Endothelial cell (in vitro differentiated cells): ENCODE measurements around the gene RAD51B. TPM values are rescaled to one million over a fixed set of nuclear protein-coding genes. Genes with fewer than 3 reads are reported as not detected.

Experiments used
- DNase-seq: peaks from one replicate; pipeline ENCODE4 v3.0.0; 2021; ENCODE audit warnings: low spot score
- H3K27ac Mint-ChIP-seq: one replicate; pipeline ENCODE4 v1.8.0; 2021; ENCODE audit warnings: mixed read lengths, inconsistent platforms; ENCODE audit not compliant: unreplicated experiment
- H3K27me3 Mint-ChIP-seq: one replicate; pipeline ENCODE4 v1.8.0; 2021; ENCODE audit warnings: mild to moderate bottlenecking, moderate library complexity, mixed read lengths, inconsistent platforms; ENCODE audit not compliant: unreplicated experiment
- H3K36me3 Mint-ChIP-seq: one replicate; pipeline ENCODE4 v1.8.0; 2021; ENCODE audit warnings: mild to moderate bottlenecking, low read depth, mixed read lengths, inconsistent platforms; ENCODE audit not compliant: unreplicated experiment
- H3K4me1 Mint-ChIP-seq: one replicate; pipeline ENCODE4 v1.8.0; 2021; ENCODE audit warnings: mild to moderate bottlenecking, mixed read lengths, inconsistent platforms; ENCODE audit not compliant: unreplicated experiment
- H3K4me3 Mint-ChIP-seq: one replicate; pipeline ENCODE4 v1.8.0; 2021; ENCODE audit warnings: mild to moderate bottlenecking, mixed read lengths, inconsistent platforms; ENCODE audit not compliant: unreplicated experiment
- H3K9me3 Mint-ChIP-seq: one replicate; pipeline ENCODE4 v1.8.0; 2021; ENCODE audit warnings: mixed read lengths, inconsistent platforms; ENCODE audit not compliant: unreplicated experiment
- total RNA-seq: library from RNA; stranded (reverse); fragmentation: NEBNext Ultra II Directional; extraction: Animal tissue kit (Norgen Biotek cat#: 25700); gene quantifications from one replicate; pipeline ENCODE4 v1.2.1, GENCODE V29; 2021; ENCODE audit not compliant: unreplicated experiment
- TF ChIP-seq, protein P1 (sequence below): fragments of 200-600 bp; sonication (generic); IDR thresholded peaks from one replicate; pipeline ENCODE4 v1.5.0; 2021; ENCODE audit warnings: antibody characterized with exemption; ENCODE audit not compliant: unreplicated experiment

Gene RAD51B
- total RNA-seq, 1 donor from 2014 or later: 23.5 TPM

- DNase-seq: no peak
- peaks cover 7% of the 10 kb centered on the region for H3K36me3 Mint-ChIP-seq
- no peaks in the 10 kb centered on the region for H3K9me3 Mint-ChIP-seq
- H3K4me3 Mint-ChIP-seq: no peak overlapping the region
- TF ChIP-seq, protein P1, sequence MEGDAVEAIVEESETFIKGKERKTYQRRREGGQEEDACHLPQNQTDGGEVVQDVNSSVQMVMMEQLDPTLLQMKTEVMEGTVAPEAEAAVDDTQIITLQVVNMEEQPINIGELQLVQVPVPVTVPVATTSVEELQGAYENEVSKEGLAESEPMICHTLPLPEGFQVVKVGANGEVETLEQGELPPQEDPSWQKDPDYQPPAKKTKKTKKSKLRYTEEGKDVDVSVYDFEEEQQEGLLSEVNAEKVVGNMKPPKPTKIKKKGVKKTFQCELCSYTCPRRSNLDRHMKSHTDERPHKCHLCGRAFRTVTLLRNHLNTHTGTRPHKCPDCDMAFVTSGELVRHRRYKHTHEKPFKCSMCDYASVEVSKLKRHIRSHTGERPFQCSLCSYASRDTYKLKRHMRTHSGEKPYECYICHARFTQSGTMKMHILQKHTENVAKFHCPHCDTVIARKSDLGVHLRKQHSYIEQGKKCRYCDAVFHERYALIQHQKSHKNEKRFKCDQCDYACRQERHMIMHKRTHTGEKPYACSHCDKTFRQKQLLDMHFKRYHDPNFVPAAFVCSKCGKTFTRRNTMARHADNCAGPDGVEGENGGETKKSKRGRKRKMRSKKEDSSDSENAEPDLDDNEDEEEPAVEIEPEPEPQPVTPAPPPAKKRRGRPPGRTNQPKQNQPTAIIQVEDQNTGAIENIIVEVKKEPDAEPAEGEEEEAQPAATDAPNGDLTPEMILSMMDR: no peak
- H3K4me1 Mint-ChIP-seq: peaks cover 13% of the 10 kb centered on the region
- peaks cover 3% of the 10 kb centered on the region for H3K27me3 Mint-ChIP-seq
- no peak overlapping the region for H3K27ac Mint-ChIP-seq
Measured at GRCh38 chr14:68523989-68524725, 704.6 kb downstream of the RAD51B start.

- Mint-ChIP-seq H3K4me3 (no peak overlapping the region), H3K27ac (no peak overlapping the region), H3K4me1 (peaks cover 10% of the 10 kb centered on the region), H3K9me3 (no peaks in the 10 kb centered on the region), H3K36me3 (peaks cover 12% of the 10 kb centered on the region), H3K27me3 (peaks cover 3% of the 10 kb centered on the region)
- no peak for DNase-seq
- TF ChIP-seq, protein P1: no peak
Measured at GRCh38 chr14:68525516-68525915, 705.9 kb downstream of the RAD51B start.

GRCh38 chr14:68526512-68527091, 707.0 kb downstream of the RAD51B start:
- TF ChIP-seq, protein P1: no peak
- no peak for DNase-seq
- Mint-ChIP-seq H3K4me1 (peaks cover 10% of the 10 kb centered on the region), H3K27me3 (peaks cover 3% of the 10 kb centered on the region), H3K4me3 (no peak overlapping the region), H3K27ac (no peak overlapping the region), H3K36me3 (peaks cover 17% of the 10 kb centered on the region), H3K9me3 (no peaks in the 10 kb centered on the region)

GRCh38 chr14:68527329-68527851, 707.8 kb downstream of the RAD51B start:
- TF ChIP-seq, protein P1: no peak
- DNase-seq: no peak
- peaks cover 17% of the 10 kb centered on the region for H3K36me3 Mint-ChIP-seq
- peaks cover 3% of the 10 kb centered on the region for H3K27me3 Mint-ChIP-seq
- H3K27ac Mint-ChIP-seq: no peak overlapping the region
- peaks cover 10% of the 10 kb centered on the region for H3K4me1 Mint-ChIP-seq
- no peak overlapping the region for H3K4me3 Mint-ChIP-seq
- H3K9me3 Mint-ChIP-seq: no peaks in the 10 kb centered on the region
